K562 (cell line): ENCODE results near the gene PTGIR. TPM values are rescaled to one million over a fixed set of nuclear protein-coding genes. Genes with fewer than 3 reads are reported as not detected.

Source experiments
- ARID1B ChIP-seq: fragments of 450-650 bp; IDR thresholded peaks from 2 replicates; pipeline ENCODE4 v1.6.1; 2016; ENCODE audit warnings: antibody characterized with exemption, mild to moderate bottlenecking, inconsistent platforms
- ARID4B ChIP-seq: sonication (generic); formaldehyde crosslinking; IDR thresholded peaks from 2 replicates; pipeline ENCODE4 v1.8.0; 2022; ENCODE audit warnings: mild to moderate bottlenecking, missing genetic modification reagents
- BMI1 ChIP-seq: fragments of 150-350 bp; IDR thresholded peaks from 2 replicates; pipeline ENCODE4 v1.6.1; 2014; ENCODE audit warnings: low read length
- CTBP1 ChIP-seq: fragments of 450-650 bp; IDR thresholded peaks from 2 replicates; pipeline ENCODE4 v1.6.1; 2016; ENCODE audit warnings: borderline replicate concordance
- DPF2 ChIP-seq: fragments of 450-650 bp; IDR thresholded peaks from 2 replicates; pipeline ENCODE4 v1.6.1; 2016
- E2F4 ChIP-seq: sonication (generic); formaldehyde crosslinking; IDR thresholded peaks from 2 replicates; pipeline ENCODE4 v1.8.0; 2022; ENCODE audit warnings: mild to moderate bottlenecking, low read depth, missing genetic modification reagents
- ETV5 ChIP-seq: sonication (generic); formaldehyde crosslinking; IDR thresholded peaks from 2 replicates; pipeline ENCODE4 v1.4.0; 2020; ENCODE audit warnings: low read depth, mild to moderate bottlenecking, missing genetic modification reagents
- HDAC1 ChIP-seq, 2 experiments: fragments of 450-650 bp; IDR thresholded peaks; 2 replicates each; pipeline ENCODE4 v1.6.1; 2016 to 2017; ENCODE audit warnings: inconsistent platforms in 1 of 2, mild to moderate bottlenecking in 1 of 2, moderate library complexity in 1 of 2
- HDAC2 ChIP-seq: fragments of 450-650 bp; IDR thresholded peaks from 2 replicates; pipeline ENCODE4 v1.6.1; 2016; ENCODE audit warnings: mild to moderate bottlenecking
- HDGF ChIP-seq: fragments of 450-650 bp; IDR thresholded peaks from 2 replicates; pipeline ENCODE4 v1.6.1; 2016
- JUNB ChIP-seq: fragments of 450-650 bp; formaldehyde crosslinking; conservative IDR thresholded peaks from 2 replicates; pipeline ENCODE4 v1.4.0; 2020; ENCODE audit warnings: mild to moderate bottlenecking
- LARP7 ChIP-seq: fragments of 450-650 bp; IDR thresholded peaks from 2 replicates; pipeline ENCODE4 v1.6.1; 2016
- MED1 ChIP-seq: sonication (generic); formaldehyde crosslinking; IDR thresholded peaks from 2 replicates; pipeline ENCODE4 v1.8.1; 2023; ENCODE audit warnings: missing genetic modification reagents, borderline replicate concordance
- NR2C2 ChIP-seq, 2 experiments: fragments of 200-800 bp in 1 of 2; sonication (Bioruptor generic) in 1 of 2; sonication (generic) in 1 of 2; formaldehyde crosslinking in 1 of 2; IDR thresholded peaks; 2 replicates each; pipeline versions ENCODE4 v1.6.1 to v1.8.0; 2016 to 2022; ENCODE audit warnings: mild to moderate bottlenecking in 1 of 2, missing compliant biosample characterization in 1 of 2, missing genetic modification characterization in 1 of 2, missing genetic modification reagents in 1 of 2
- PHF20 ChIP-seq: fragments of 450-650 bp; IDR thresholded peaks from 2 replicates; pipeline ENCODE4 v1.6.1; 2018; ENCODE audit not compliant: partially characterized antibody
- PML ChIP-seq: IDR thresholded peaks from 2 replicates; pipeline ENCODE4 v1.6.1; 2012; ENCODE audit warnings: low read length, inconsistent platforms
- TAL1 ChIP-seq: fragments of 450-650 bp; IDR thresholded peaks from 2 replicates; pipeline ENCODE4 v1.6.1; 2016; ENCODE audit warnings: mild to moderate bottlenecking
- UBTF ChIP-seq, 2 experiments: IDR thresholded peaks; 2 replicates each; pipeline ENCODE4 v1.6.1; 2012; ENCODE audit warnings: improper control_type of control experiment in 2 of 2, low read depth in 2 of 2, low read length in 2 of 2, borderline replicate concordance in 1 of 2
- ZNF316 ChIP-seq: fragments of 450-650 bp; IDR thresholded peaks from 2 replicates; pipeline ENCODE4 v1.6.1; 2016
- polyA plus RNA-seq, 8 experiments: library from polyadenylated mRNA; depleted of rRNA in 4 of 8; stranded (reverse) in 5 of 8; unstranded in 3 of 8; fragments of >200 nt; fragmentation: Nextera tagmentation in 2 of 8; fragmentation: Illumina TruSeq in 1 of 8; extraction: Ambion mirVana in 2 of 8; extraction: Trizol in 1 of 8; gene quantifications; 2 replicates each; pipeline versions ENCODE4 v1.2.1 to v1.2.3, GENCODE V29; 2011 to 2014; ENCODE audit warnings: inconsistent platforms in 1 of 8, missing spikeins in 1 of 8
- total RNA-seq, 7 experiments: library from RNA; depleted of rRNA in 6 of 7; stranded (reverse); fragments of >200 nt in 6 of 7; fragmentation: Illumina TruSeq in 2 of 7; extraction: Trizol in 2 of 7; gene quantifications; 2 replicates each; pipeline versions ENCODE4 v1.2.1 to v1.2.3, GENCODE V29; 2011 to 2021; ENCODE audit warnings: low replicate concordance in 1 of 7
- TF ChIP-seq, protein P1 (sequence below): fragments of 450-650 bp; formaldehyde crosslinking; IDR thresholded peaks from 2 replicates; pipeline ENCODE4 v1.4.0; 2022; ENCODE audit warnings: mild to moderate bottlenecking, moderate library complexity

The PTGIR gene
- total and polyA plus RNA-seq, 9 of the 15 experiments (the other 6 are each of a cell fraction or from before 2014, with no cell fraction given) = 0.11 to 3.4 (median 1.1) TPM; not detected in 1

- TF ChIP-seq, protein P1, sequence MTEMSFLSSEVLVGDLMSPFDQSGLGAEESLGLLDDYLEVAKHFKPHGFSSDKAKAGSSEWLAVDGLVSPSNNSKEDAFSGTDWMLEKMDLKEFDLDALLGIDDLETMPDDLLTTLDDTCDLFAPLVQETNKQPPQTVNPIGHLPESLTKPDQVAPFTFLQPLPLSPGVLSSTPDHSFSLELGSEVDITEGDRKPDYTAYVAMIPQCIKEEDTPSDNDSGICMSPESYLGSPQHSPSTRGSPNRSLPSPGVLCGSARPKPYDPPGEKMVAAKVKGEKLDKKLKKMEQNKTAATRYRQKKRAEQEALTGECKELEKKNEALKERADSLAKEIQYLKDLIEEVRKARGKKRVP (CRISPR knock-in tag) = no peak
- TF ChIP-seq BMI1 (no peak), ARID1B (peak; percentile 27; the same call in 1 of the 2 replicates), UBTF (IDR thresholded peaks at IDR 0.05; ENCODE audit: borderline replicate concordance in 1 of 2, low read depth in 2 of 2, low read length in 2 of 2) (no peak), HDGF (peak; percentile 83), TAL1 (no peak), HDAC1 (IDR thresholded peaks at IDR 0.05) (peak in 1 of 2 experiments; percentile 60; a peak in 2 of 4 replicates), ETV5 (CRISPR knock-in tag) (no peak), ARID4B (CRISPR knock-in tag) (no peak), LARP7 (0 out of 2 replicates have a peak, but pooled peaks have one; percentile 18), MED1 (no peak), PML (no peak), PHF20 (peak; percentile 17), DPF2 (peak; percentile 36; the same call in 1 of the 2 replicates), ZNF316 (peak; percentile 34; the same call in 1 of the 2 replicates), E2F4 (CRISPR knock-in tag) (no peak), JUNB (CRISPR knock-in tag) (no peak), CTBP1 (peak; percentile 90), HDAC2 (peak; percentile 47; the same call in 1 of the 2 replicates), NR2C2 (CRISPR knock-in tag; IDR thresholded peaks at IDR 0.05) (no peak), NR2C2 (tag; IDR thresholded peaks at IDR 0.05) (no peak)
Observed at GRCh38 chr19:46624958-46625661, at the start of gene PTGIR (continued).
